Fibroblast of lung (primary cell): ENCODE results near the gene EFR3B. TPM values are rescaled to one million over a fixed set of nuclear protein-coding genes. Genes with fewer than 3 reads are reported as not detected.

Experiments
- DNase-seq, 2 donors: peaks; one replicate each; pipeline versions ENCODE4 v3.0.0 to v3.0.0-alpha.2; 2010; ENCODE audit warnings: low read depth in 2 of 2
- H2AFZ ChIP-seq: 2 replicates; pipeline ENCODE4 v1.5.1; 2012; ENCODE audit warnings: low read length, control low read depth, inconsistent platforms
- H3K27ac ChIP-seq: 2 replicates; pipeline ENCODE4 v1.5.1; 2011; ENCODE audit warnings: low read length, control low read depth; ENCODE audit not compliant: insufficient read depth
- H3K27me3 ChIP-seq: 2 replicates; pipeline ENCODE4 v1.5.1; 2011; ENCODE audit warnings: mild to moderate bottlenecking, low read length; ENCODE audit not compliant: control insufficient read depth, insufficient read depth
- H3K36me3 ChIP-seq: 2 replicates; pipeline ENCODE4 v1.5.1; 2011; ENCODE audit warnings: low read length; ENCODE audit not compliant: control insufficient read depth, insufficient read depth
- H3K4me1 ChIP-seq: 2 replicates; pipeline ENCODE4 v1.5.1; 2011; ENCODE audit warnings: low read length; ENCODE audit not compliant: control insufficient read depth, insufficient read depth; ENCODE audit errors: extremely low read depth
- H3K4me2 ChIP-seq: 2 replicates; pipeline ENCODE4 v1.5.1; 2011; ENCODE audit warnings: low read length, control low read depth; ENCODE audit not compliant: insufficient read depth; ENCODE audit errors: extremely low read depth
- H3K4me3 ChIP-seq, 4 experiments: fragments of 200-600 bp in 1 of 4; sonication (generic) in 1 of 4; replicated peaks in 1 of 4; 2 replicates each; pipeline ENCODE4 v1.5.1; 2011 to 2016; ENCODE audit warnings: low read length in 4 of 4, low read depth in 3 of 4, mild to moderate bottlenecking in 3 of 4, control low read depth in 2 of 4, inconsistent platforms in 1 of 4, mixed read lengths in 1 of 4; ENCODE audit not compliant: insufficient read depth in 1 of 4; ENCODE audit errors: control extremely low read depth in 1 of 4
- H3K79me2 ChIP-seq: 2 replicates; pipeline ENCODE4 v1.5.1; 2012; ENCODE audit warnings: mild to moderate bottlenecking, low read length, inconsistent platforms; ENCODE audit not compliant: control insufficient read depth, insufficient read depth
- H3K9ac ChIP-seq: 2 replicates; pipeline ENCODE4 v1.5.1; 2011; ENCODE audit warnings: mild to moderate bottlenecking, low read length, control low read depth; ENCODE audit not compliant: insufficient read depth
- H3K9me3 ChIP-seq: 2 replicates; pipeline ENCODE4 v1.5.1; 2012; ENCODE audit warnings: low read depth, low read length; ENCODE audit not compliant: control insufficient read depth, insufficient read depth
- H4K20me1 ChIP-seq: 2 replicates; pipeline ENCODE4 v1.5.1; 2011; ENCODE audit warnings: low read length; ENCODE audit not compliant: control insufficient read depth, insufficient read depth; ENCODE audit errors: extremely low read depth
- EZH2 ChIP-seq: IDR thresholded peaks from 2 replicates; pipeline ENCODE4 v1.5.1; 2012; ENCODE audit warnings: low read length, control low read depth, mild to moderate bottlenecking; ENCODE audit errors: missing control alignments
- polyA plus RNA-seq, 2 donors: library from polyadenylated mRNA; depleted of rRNA in 1 of 2; stranded (reverse) in 1 of 2; unstranded in 1 of 2; fragments of >200 nt; gene quantifications; 2 replicates each; pipeline ENCODE4 v1.2.1, GENCODE V29; 2011 to 2012; ENCODE audit warnings: missing spikeins in 1 of 2
- total RNA-seq: library from RNA; depleted of rRNA; stranded (reverse); fragments of >200 nt; gene quantifications from 2 replicates; pipeline ENCODE4 v1.2.1, GENCODE V29; 2014
- TF ChIP-seq, protein P1 (sequence below), 2 donors: IDR thresholded peaks in 1 of 2; conservative IDR thresholded peaks in 1 of 2; 1 replicate in 1 of 2; 2 replicates in 1 of 2; pipeline ENCODE4 v1.5.1; 2011 to 2012; ENCODE audit warnings: low read length in 2 of 2, control low read depth in 1 of 2, inconsistent platforms in 1 of 2, low read depth in 1 of 2, mild to moderate bottlenecking in 1 of 2

Gene EFR3B
- total and polyA plus RNA-seq, 2 donors (not counting 1 experiment from before 2014, with no cell fraction given), result 0.03 to 0.50 TPM

DNA sequence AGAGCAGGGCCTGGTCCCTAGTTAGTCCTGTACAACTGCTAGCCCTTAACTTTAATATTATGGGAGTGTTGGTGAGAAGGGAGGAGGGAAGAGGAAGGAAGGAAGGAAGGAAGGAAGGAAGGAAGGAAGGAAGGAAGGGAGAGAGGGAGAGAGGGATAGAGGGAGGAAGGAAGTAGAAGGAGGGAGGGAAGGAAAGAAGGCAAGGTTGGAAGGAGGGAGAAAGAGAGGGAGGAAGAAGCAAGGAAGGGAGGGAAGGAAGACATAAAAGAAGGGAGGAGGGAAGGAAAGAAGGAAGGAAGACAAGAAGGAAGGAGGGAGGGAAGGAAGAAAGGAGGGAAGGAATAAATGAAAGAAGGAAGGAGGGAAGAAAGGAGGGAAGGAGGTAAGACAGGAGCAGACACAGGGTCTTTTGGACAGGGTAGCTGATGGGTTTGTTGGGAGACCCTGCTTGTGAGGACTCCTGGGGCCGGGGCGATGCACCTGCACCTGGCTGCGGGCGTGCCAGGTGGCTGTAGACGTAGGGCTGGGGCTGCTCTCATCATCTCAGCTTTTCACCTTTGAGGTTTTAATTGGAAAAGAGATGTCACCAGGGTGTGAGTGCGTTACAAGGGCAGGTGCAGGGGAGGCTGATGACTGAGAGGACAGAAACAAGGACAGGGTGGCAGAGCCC lies 132.5 kb downstream of the EFR3B start:
- no peaks in the 10 kb centered on the region for H3K4me1 ChIP-seq
- H3K27me3 ChIP-seq, result peaks cover 24% of the 10 kb centered on the region

DNA sequence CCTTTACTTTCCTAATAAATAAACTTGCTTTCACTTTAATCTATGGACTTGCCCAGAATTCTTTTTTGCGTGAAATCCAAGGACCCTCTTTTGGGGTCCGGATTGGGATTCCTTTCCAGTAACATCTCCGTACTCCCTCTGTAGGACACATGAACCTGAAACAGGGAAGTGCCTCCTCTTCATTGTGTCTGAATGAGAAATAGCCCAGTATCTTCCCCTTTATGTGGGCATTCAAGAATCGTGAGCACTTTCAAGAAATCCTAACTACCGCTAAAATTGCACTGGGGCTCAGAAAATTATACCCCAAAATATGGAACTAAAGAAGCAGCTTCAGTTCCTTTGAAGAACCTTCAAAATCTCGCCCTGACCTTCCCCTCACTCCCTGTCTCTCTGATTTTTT lies 134.3 kb downstream of the EFR3B start:
- Histone ChIP-seq H2AFZ (no peak overlapping the region), H3K36me3 (no peaks in the 10 kb centered on the region), H3K27ac (no peak overlapping the region), H3K4me3 (no peak overlapping the region), H3K79me2 (no peaks in the 10 kb centered on the region), H3K9me3 (no peaks in the 10 kb centered on the region), H3K9ac (no peak overlapping the region), H4K20me1 (no peaks in the 10 kb centered on the region), H3K27me3 (peaks cover 13% of the 10 kb centered on the region), H3K4me2 (no peak overlapping the region), H3K4me1 (no peaks in the 10 kb centered on the region)
- TF ChIP-seq, protein P1, sequence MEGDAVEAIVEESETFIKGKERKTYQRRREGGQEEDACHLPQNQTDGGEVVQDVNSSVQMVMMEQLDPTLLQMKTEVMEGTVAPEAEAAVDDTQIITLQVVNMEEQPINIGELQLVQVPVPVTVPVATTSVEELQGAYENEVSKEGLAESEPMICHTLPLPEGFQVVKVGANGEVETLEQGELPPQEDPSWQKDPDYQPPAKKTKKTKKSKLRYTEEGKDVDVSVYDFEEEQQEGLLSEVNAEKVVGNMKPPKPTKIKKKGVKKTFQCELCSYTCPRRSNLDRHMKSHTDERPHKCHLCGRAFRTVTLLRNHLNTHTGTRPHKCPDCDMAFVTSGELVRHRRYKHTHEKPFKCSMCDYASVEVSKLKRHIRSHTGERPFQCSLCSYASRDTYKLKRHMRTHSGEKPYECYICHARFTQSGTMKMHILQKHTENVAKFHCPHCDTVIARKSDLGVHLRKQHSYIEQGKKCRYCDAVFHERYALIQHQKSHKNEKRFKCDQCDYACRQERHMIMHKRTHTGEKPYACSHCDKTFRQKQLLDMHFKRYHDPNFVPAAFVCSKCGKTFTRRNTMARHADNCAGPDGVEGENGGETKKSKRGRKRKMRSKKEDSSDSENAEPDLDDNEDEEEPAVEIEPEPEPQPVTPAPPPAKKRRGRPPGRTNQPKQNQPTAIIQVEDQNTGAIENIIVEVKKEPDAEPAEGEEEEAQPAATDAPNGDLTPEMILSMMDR (conservative IDR thresholded peaks at IDR 0.05 in 1 of 2, IDR thresholded peaks at IDR 0.05 in 1 of 2; ENCODE audit: low read depth in 1 of 2, low read length in 2 of 2), result no peak
- TF ChIP-seq EZH2, result no peak
- no peak for DNase-seq

More for the DNA sequence above, 132.5 kb downstream of the EFR3B start:
- H3K36me3 ChIP-seq, result no peaks in the 10 kb centered on the region
- no peaks in the 10 kb centered on the region for H3K79me2 ChIP-seq
- H3K9me3 ChIP-seq, result no peaks in the 10 kb centered on the region
- H3K27ac ChIP-seq, result no peak overlapping the region
- H3K4me2 ChIP-seq, result no peak overlapping the region
- H3K4me3 ChIP-seq, result no peak overlapping the region
- H4K20me1 ChIP-seq, result no peaks in the 10 kb centered on the region
- no peak overlapping the region for H3K9ac ChIP-seq
- H2AFZ ChIP-seq, result no peak overlapping the region
- TF ChIP-seq, protein P1 (conservative IDR thresholded peaks at IDR 0.05 in 1 of 2, IDR thresholded peaks at IDR 0.05 in 1 of 2; ENCODE audit: low read depth in 1 of 2, low read length in 2 of 2), result no peak
- no peak for TF ChIP-seq EZH2
- DNase-seq, result no peak

DNA sequence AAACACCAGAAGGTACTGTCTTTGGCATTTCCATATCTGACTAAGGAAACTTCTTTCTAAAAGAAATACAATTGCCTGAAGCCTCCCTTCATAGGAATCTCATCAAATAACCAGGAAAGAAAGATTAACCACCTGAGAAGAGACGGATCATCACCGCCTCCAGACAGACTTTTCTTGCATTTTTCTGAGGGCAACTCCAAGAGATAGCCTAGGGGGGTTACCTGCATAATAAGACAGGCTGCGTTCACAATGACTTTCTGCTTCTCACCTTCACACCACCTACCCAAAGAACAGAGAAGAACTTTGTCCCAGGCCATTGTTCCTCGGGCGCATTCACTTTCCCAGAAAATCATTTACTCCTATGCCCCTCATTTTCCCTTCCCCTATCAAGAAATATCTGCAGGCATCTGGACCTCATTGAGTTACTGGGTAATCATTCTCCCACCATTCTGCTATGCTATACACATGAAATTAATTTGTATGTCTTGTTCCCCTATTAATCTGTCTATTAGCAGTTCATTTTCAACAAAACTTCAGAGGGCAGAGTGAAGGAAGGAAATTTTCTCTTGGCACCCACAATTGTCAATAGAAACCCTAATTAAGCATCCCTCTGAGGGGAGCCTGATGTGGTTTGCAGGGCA lies 134.8 kb downstream of the EFR3B start:
- H3K9ac ChIP-seq, result no peak overlapping the region
- no peak for DNase-seq
- no peaks in the 10 kb centered on the region for H3K4me1 ChIP-seq
- H3K4me2 ChIP-seq, result no peak overlapping the region
- no peaks in the 10 kb centered on the region for H4K20me1 ChIP-seq
- no peak overlapping the region for H2AFZ ChIP-seq
- no peak overlapping the region for H3K4me3 ChIP-seq
- no peak overlapping the region for H3K27ac ChIP-seq
- no peaks in the 10 kb centered on the region for H3K79me2 ChIP-seq
- peaks cover 13% of the 10 kb centered on the region for H3K27me3 ChIP-seq
- H3K36me3 ChIP-seq, result no peaks in the 10 kb centered on the region
- no peak for TF ChIP-seq EZH2
- TF ChIP-seq, protein P1 (conservative IDR thresholded peaks at IDR 0.05 in 1 of 2, IDR thresholded peaks at IDR 0.05 in 1 of 2; ENCODE audit: low read depth in 1 of 2, low read length in 2 of 2), result no peak
- no peaks in the 10 kb centered on the region for H3K9me3 ChIP-seq
